NCI-H446 treated with DMSO at 0.1 percent for 48 hours (cell line): ENCODE results near the gene PADI3.

Experiments
- DNase-seq: peaks from one replicate; lab custom pipeline; 2025; lab: John Stamatoyannopoulos, UW

PADI3 gene

DNA sequence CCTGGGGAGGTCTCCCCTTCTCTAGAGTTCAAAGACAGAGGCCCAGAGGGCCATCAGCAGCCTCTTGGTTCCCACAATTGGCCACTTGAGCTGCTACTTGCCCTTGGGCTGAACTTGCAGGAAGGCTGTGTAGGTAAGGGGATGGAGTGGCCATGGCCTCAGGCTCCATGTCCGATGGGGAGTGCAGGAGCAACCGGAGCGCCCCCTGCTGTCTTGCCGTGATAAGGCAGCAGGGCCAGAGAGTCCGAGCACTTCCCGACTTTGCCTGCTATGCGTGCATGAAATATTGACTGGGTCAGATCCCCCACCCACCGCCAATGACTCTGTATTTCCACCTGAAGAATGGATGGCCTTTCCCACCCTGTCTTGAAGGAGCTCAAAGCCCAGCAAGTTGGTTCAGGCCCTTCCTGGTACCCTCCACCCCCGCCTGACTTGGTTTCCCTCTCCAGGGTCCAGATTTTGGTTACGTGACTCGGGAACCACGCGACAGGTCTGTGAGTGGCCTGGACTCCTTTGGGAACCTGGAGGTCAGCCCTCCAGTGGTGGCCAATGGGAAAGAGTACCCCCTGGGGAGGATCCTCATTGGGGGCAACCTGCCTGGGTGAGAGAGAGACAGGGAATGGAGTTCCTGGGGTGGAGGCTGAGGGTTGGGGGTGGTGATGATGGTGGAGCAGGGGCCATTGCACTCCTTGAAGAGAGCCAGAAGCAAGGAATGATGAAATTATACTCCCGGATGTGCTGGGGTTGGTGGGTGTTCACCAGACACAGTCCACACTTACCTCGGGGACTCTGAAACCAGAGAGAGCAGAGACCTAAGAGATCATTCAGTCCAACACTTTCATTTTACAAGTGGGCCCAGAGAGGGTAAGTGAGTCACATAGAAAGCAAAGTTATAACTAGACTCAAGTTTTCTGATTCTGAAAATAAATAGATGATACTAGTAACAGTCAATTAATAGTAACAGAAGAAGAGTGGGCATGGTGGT lies 25.6 kb downstream of the PADI3 start:
- DNase-seq, result no peak

GRCh38 chr1:17276568-17276967 lies 27.7 kb downstream of the PADI3 start:
- peak; percentile 26 for DNase-seq

DNA sequence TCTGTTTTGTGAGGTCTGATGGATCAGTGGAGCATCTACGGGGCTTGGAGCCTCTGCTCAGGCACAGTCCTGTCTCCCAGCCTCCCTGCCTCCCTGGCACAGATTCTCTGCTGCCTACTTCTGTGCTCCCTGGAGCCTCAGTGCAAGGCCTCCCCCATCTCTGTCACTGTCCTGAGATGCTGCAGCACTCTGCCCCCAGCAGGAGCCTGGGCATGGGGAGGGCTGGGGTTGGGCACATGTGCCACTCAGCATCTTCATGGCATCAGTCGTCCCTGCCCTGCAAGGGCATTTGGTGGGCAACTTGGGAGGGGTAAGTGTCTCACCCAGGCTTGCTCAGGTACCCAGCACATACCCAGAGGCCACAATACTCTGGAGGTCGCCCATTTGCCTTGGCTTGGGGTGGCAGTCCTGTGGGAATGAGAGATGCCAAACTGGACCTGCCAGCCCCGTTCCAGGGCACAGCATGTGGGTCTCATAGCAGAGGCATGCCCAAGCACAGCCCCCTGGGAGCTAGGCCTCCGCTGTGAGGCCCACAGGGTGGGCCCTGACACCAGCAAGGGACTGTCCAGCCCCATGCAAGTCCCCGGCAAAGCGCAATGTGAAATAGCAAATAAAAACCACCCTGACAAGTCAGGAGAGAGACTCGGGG lies 28.7 kb downstream of the PADI3 start:
- DNase-seq, result no peak

DNA sequence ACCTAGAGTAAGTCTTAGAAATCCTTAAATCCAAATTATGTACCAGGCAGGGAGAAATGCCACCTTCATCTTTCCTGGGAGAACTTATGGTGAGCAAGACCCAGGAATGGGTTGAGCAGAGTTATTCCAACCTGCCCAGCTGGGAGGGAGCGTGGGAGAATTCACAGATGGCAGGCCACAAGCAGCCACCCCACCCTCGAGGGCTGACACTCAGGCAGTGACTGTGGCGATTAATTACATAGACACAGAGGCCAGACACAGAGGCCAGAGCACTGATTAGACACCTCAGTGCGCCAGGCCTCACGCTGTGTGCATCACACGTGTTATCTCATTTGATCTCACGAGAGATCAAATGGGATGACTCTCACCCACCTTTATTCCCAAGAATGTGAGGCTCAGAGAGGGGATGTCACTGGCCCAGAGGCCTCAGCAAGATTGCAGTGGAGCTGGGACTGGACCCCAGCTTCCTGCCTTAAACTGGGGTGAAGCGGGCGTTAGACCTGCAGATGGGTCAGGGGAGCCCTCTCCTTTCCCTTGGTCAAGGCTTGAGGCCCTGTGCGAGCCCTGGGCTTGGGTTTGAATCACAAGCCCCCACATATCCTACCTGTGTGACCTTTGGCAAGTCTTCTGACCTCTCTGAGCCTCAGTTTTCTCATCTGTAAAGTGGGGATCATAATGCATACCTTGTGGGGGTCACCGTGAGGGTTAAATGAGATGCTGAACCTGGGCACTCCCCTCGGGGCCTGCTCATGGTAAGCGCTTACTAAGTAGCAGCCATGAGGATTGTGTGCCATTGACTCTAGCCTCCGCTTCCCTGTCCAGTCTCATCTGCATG lies 30.3 kb downstream of the PADI3 start:
- no peak for DNase-seq

- DNase-seq, result no peak
Observed at GRCh38 chr1:17280436-17280835, 31.5 kb downstream of the PADI3 start.

DNA sequence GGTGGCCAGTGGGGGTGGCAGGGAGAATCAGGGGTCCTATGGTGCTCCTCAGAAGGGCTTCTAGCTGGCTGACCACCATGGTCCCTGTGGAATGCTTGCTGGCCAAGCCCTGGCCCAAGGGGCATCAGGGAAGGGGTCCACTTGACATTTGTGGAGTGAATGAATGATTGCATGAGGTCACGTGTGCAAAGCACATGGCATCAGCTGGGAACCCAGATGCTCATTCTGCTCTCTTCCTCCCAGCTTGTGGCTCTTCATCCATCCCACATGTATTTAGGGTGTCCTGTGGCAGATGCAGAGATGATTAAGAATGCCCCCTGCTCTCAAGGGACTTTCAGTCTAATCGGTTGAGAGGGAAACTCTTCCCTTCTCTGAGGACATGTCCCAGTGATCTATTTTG lies 32.0 kb downstream of the PADI3 start:
- no peak for DNase-seq

DNA sequence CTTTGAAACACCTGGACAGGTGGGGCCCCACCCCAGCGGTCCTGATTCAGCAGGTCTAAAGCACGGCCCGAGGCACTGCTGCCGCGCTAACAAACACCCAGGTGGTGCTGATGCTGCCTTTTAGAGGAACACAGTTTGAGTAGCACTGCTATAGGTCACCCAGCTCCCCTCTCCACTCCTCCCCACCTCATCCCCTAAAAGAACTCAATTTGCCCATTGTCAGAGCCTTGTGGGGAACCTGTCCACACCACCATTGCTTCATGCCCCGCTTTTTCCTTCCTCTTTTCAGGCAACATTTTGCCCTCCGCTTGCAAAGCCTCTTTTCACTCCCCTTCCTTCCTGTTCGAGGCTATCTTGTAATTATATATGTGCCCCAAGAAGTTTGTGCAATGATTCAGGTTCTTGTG lies 32.9 kb downstream of the PADI3 start:
- DNase-seq, result no peak

GRCh38 chr1:17282836-17283235 lies 33.9 kb downstream of the PADI3 start:
- DNase-seq, result no peak

DNA sequence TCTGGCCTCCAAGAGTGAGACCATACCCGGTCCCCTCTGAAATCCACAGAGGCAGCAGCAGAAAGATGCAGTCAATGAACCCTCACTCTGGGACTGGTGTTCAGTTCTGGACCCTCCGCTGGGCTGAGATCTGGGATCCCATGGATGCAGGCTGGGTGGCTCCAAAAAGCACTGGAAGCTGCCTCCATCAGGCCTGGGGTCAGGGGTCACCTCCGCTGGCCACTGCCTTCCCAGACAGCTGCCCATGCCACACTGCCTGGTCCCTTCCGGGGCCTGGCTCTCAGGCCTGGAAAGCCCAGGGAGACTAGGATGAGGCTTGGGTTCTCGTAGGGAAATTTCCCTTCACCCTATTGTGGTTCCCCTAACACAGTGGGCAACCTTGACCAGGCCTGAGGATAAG lies 37.7 kb downstream of the PADI3 start:
- DNase-seq, result no peak

- DNase-seq, result no peak
Observed at GRCh38 chr1:17287130-17287776, 38.4 kb downstream of the PADI3 start.

DNA sequence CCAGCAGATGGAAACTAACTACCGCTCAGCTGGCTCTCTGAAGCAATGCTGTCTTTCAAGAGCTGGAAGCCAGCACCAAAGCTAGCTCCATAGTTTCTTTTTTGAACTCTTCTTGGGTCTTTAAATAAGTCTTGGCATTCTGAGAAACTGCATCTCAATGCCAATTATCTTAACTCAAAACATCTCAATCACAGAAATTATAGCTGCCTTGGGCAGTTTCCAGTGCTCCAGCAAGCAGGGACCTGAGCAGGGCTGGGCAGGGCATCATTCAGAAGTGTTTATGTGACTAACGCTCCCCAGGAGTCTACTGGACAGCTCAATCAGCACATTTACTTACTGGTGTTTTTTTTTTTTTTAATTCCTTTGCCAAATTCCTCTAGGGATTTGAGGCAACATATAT lies 40.8 kb downstream of the PADI3 start:
- DNase-seq, result no peak

DNA sequence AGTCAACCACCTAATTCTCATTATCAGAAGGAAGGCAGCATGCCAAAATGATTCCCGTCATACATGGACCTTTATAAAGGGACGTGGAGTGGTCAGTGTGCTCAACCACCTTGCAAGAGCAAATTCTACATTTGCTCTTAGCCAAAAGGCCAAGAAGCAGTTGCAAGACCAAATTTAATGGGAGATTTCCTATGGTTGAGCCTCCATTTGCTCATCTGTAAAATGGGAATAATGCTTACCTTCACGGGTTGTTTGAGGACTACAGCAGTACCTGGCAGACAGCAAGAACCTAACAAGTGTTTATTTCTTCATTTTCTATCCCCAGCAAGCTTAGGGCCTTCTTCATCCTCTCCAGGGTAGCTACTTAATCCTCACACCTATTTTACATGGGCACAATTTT lies 41.7 kb downstream of the PADI3 start:
- no peak for DNase-seq

DNA sequence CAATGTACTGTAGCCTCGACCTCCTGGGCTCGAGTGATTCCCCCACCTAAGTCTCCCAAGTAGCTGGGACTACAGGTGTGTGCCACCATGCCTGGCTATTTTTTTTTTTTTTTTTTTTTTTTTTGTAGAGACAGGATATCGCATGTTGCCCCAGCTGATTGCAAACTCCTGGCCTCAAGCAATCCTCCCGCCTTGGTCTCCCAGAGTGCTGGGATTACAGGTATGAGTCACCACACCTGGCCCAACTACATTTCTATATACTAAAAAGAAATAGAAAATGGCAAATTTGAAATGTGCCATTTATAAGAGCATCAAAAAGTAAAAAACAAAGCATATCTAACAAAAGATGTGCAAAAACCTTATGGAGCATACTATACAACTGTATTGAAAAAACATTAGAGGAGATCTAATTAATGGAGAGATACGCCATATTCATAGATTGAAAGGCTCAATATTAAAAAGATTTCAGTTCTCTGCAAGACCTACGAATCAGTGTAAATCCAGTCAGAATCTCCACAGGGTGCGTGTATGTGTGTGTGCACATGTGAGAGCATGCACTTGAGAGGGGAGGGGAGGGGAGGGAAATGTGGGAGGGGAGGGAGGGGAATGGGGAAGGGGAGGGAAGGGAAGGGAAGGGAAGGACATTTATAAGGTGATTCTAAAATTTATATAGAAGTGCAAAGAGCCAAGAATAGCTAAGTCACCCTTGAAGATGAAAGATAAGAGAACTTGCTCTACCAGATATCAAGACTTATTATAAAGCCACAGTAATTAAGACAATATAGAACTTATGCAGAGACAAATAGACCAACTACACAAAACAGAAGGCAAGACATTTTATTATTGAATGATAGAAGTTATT lies 43.6 kb downstream of the PADI3 start:
- no peak for DNase-seq

- DNase-seq, result no peak
Observed at GRCh38 chr1:17293681-17294425, 45.0 kb downstream of the PADI3 start.

DNA sequence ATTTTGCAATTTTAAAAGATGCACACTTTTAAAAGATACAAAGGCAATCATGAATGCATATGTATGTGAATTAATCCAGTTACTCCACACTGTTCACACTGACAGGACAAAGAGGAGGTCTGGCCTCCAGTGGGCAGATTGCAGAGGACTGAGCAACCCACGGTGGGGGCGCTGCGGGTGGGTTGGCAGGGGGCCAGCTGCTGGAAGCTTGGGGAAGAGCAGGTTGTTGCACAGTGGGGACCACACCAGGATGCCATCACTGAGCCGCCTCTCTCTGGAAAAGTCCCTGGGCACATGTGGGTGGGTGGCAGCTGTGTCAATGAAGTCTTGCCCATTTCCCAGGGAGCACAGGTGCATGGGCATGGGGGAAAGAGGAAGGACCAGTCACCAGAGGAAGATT lies 46.4 kb downstream of the PADI3 start:
- DNase-seq, result no peak

- DNase-seq, result no peak
Observed at GRCh38 chr1:17296086-17296485, 47.2 kb downstream of the PADI3 start.

GRCh38 chr1:17297991-17298390 lies 49.1 kb downstream of the PADI3 start:
- DNase-seq, result no peak

- DNase-seq, result no peak
Observed at GRCh38 chr1:17301767-17302166, 52.9 kb downstream of the PADI3 start.

DNA sequence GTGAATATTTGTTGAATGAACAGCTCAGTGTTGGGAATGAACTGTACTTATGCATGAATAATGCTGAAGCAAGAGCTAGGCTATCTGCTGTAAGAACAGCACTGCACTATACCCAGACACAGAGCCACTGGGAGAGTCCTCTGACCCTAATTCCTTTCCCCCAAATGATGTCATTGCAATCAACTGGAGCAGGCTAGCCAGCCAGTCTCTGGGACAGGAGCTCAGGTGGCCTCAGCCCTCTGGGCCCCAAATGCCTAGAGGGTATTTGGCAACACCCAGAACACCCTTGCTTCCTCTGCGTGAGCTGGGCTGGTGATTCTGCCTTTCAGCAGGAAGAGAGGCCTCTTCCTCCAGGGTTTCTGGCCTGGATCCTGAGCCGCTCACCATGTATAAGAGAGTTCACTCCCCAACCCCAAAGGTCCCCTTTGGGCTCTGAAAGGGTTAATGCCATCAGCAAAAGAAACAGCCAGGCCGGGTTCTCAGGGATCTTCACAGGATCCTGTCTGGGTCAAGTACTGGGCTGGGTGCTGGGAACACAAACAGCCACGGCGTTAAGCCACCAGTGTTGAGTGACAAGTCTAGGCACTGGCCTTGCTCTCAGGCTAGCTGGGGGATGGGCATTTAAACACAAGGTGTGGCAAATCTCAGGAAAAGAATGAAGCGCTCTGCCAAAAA lies 55.4 kb downstream of the PADI3 start:
- DNase-seq, result no peak

DNA sequence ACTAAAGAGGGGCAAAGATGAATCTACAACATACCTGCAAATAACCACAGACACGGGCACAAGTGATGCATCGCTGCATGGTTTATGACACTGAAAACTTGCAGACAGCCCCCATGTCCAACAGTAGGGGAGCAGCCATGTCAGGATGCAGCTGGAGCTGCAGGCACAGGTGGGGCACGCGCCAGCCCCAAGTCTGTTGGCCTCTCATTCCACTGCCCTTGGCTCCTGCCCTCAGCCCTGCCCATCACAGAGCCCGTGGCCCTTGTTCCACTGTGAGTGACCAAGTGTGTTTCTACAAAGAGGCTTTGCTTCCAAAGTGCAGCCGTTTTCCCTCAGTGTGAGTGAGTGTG lies 55.9 kb downstream of the PADI3 start:
- DNase-seq, result no peak
